ENCODE measurements around the gene PDE4DIP. TPM values are rescaled to one million over a fixed set of nuclear protein-coding genes. Genes with fewer than 3 reads are reported as not detected.
"Not testable (repeated sequence)": the region's sequence is repeated elsewhere in the genome, so short reads cannot be mapped to it uniquely, and the experiment has no call there.

The PDE4DIP gene
- total RNA-seq, 1 donor from 2014 or later: 173 TPM

DNA sequence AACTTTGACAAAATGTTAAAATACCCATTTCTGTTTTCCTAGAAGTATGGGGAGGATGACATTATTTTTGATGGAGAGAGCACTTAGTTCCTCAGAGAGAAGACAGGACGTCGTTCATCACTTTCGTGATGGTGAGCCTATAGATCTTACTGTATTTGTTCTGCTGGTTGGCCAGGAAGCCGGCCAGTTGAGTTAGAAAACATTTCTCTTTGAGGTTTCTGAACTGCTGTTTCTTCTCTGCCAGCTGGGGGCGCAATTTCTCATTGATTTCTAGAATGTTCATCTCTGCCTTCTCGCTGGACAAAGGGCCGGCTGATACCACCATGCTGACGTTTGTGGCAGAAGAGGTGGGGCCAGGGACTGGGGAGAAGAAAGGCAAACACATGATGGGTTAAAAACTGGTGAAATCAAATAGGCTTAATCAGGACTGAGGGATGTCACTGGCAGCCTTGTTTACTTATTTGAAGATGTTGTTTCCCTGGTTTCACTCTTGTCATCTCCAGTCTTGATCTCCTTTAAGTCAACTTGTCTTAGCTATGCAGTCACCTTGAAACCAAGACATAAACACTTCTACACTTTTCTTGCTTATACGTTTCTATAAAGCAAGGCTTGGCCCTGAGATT is 231.4 kb downstream of the PDE4DIP start:
- not testable (repeated sequence) for DNase-seq (ENCODE audit: low read depth)

Other genes with a start within 250 kb of the PDE4DIP start
- 20.0 and 37.3 TPM in 2 replicates for gene NBPF14, start 248.4 kb upstream of the PDE4DIP start, total RNA-seq
- 7.6 and 11.6 TPM in 2 replicates for gene NUDT4B, start 95.7 kb upstream of the PDE4DIP start, total RNA-seq